HepG2 (cell line): ENCODE data around the gene DMPK. TPM values are rescaled to one million over a fixed set of nuclear protein-coding genes. Genes with fewer than 3 reads are reported as not detected.

ENCODE experiments used
- ATF5 ChIP-seq: sonication (generic); formaldehyde crosslinking; IDR thresholded peaks from 2 replicates; pipeline ENCODE4 v1.4.0; 2020; ENCODE audit warnings: mild to moderate bottlenecking, low read depth, missing genetic modification reagents
- CTCF ChIP-seq: sonication (generic); formaldehyde crosslinking; IDR thresholded peaks from 2 replicates; pipeline ENCODE4 v1.5.0; 2020; ENCODE audit warnings: mild to moderate bottlenecking, missing genetic modification reagents, moderate library complexity
- E2F5 ChIP-seq: sonication (generic); formaldehyde crosslinking; conservative IDR thresholded peaks from 2 replicates; pipeline ENCODE4 v1.4.0; 2020; ENCODE audit warnings: missing genetic modification reagents
- FOXA3 ChIP-seq: IDR thresholded peaks from 2 replicates; pipeline ENCODE4 v1.6.1; 2016; ENCODE audit warnings: missing genetic modification reagents, missing compliant biosample characterization
- GTF2F1 ChIP-seq: fragments of 150-350 bp; IDR thresholded peaks from 2 replicates; pipeline ENCODE4 v1.6.1; 2014; ENCODE audit warnings: low read length
- MXI1 ChIP-seq: IDR thresholded peaks from 3 replicates; pipeline ENCODE4 v1.6.1; 2012; ENCODE audit warnings: low read depth, low read length, inconsistent platforms, borderline replicate concordance
- RBFOX2 ChIP-seq: fragments of 200-400 bp; formaldehyde crosslinking; IDR thresholded peaks from 2 replicates; pipeline ENCODE4 v1.6.1; 2017; ENCODE audit warnings: low read depth, mild to moderate bottlenecking, low read length
- SATB2 ChIP-seq: sonication (generic); formaldehyde crosslinking; IDR thresholded peaks from 2 replicates; pipeline ENCODE4 v1.5.0; 2020; ENCODE audit warnings: missing genetic modification reagents
- XRCC5 ChIP-seq: fragments of 200-400 bp; formaldehyde crosslinking; optimal IDR thresholded peaks from 2 replicates; pipeline ENCODE3; 2017; ENCODE audit warnings: mild to moderate bottlenecking, low read length
- ZBED4 ChIP-seq: sonication (generic); formaldehyde crosslinking; IDR thresholded peaks from 2 replicates; pipeline ENCODE4 v1.4.0; 2020; ENCODE audit warnings: missing genetic modification reagents, borderline replicate concordance
- ZNF180 ChIP-seq: sonication (generic); formaldehyde crosslinking; IDR thresholded peaks from 2 replicates; pipeline ENCODE4 v1.4.0; 2020; ENCODE audit warnings: low read depth, missing genetic modification reagents, borderline replicate concordance
- ZNF251 ChIP-seq: sonication (generic); formaldehyde crosslinking; IDR thresholded peaks from 2 replicates; pipeline ENCODE4 v1.9.0; 2021; ENCODE audit warnings: mild to moderate bottlenecking, missing genetic modification reagents
- ZNF431 ChIP-seq: sonication (generic); formaldehyde crosslinking; IDR thresholded peaks from 2 replicates; pipeline ENCODE4 v1.9.0; 2022; ENCODE audit warnings: missing genetic modification reagents, low read depth, mild to moderate bottlenecking, borderline replicate concordance
- ZNF558 ChIP-seq: sonication (generic); formaldehyde crosslinking; IDR thresholded peaks from 2 replicates; pipeline ENCODE4 v1.9.0; 2022; ENCODE audit warnings: mild to moderate bottlenecking, missing genetic modification reagents, borderline replicate concordance
- ZNF609 ChIP-seq: sonication (generic); formaldehyde crosslinking; IDR thresholded peaks from 2 replicates; pipeline ENCODE4 v1.4.0; 2020; ENCODE audit warnings: mild to moderate bottlenecking, missing genetic modification reagents, borderline replicate concordance
- ZNF891 ChIP-seq: sonication (generic); formaldehyde crosslinking; IDR thresholded peaks from 2 replicates; pipeline ENCODE4 v1.5.0; 2020; ENCODE audit warnings: mild to moderate bottlenecking, missing genetic modification reagents
- polyA plus RNA-seq, 8 experiments: library from polyadenylated mRNA; depleted of rRNA in 3 of 8; stranded (reverse) in 7 of 8; unstranded in 1 of 8; fragments of >200 nt; fragmentation: Illumina TruSeq in 4 of 8; extraction: Trizol in 4 of 8; gene quantifications; 2 replicates each; pipeline versions ENCODE4 v1.2.1 to v1.2.3, GENCODE V29; 2011 to 2016; ENCODE audit warnings: low read depth in 4 of 8, missing spikeins in 1 of 8, mixed read lengths in 1 of 8; ENCODE audit not compliant: insufficient read depth in 1 of 8
- total RNA-seq, 5 experiments: library from RNA; depleted of rRNA; stranded (reverse); fragments of >200 nt; fragmentation: Illumina TruSeq; extraction: Trizol; gene quantifications; 2 replicates each; pipeline ENCODE4 v1.2.3, GENCODE V29; 2016; ENCODE audit warnings: low read depth in 1 of 5

DMPK gene
- total and polyA plus RNA-seq, 2 of the 13 experiments (the other 11 are each of a cell fraction or from before 2014, with no cell fraction given): 5.3 to 8.8 TPM

- no peak for TF ChIP-seq ZNF180 (CRISPR knock-in tag)
- no peak for TF ChIP-seq GTF2F1
- TF ChIP-seq FOXA3 (CRISPR knock-in tag): peak; percentile 51; the same call in 1 of the 2 replicates
- TF ChIP-seq ZNF609 (CRISPR knock-in tag): no peak
- TF ChIP-seq SATB2 (CRISPR knock-in tag): no peak; the same call in 1 of the 2 replicates
- TF ChIP-seq E2F5: no peak
- peak; percentile 56; the same call in 1 of the 3 replicates for TF ChIP-seq MXI1
- no peak for TF ChIP-seq ZNF251 (CRISPR knock-in tag)
- TF ChIP-seq ATF5 (CRISPR knock-in tag): no peak
- peak; percentile 82 for TF ChIP-seq RBFOX2
- TF ChIP-seq ZNF558: peak; percentile 63; the same call in 1 of the 2 replicates
- TF ChIP-seq ZBED4 (CRISPR knock-in tag): no peak; the same call in 1 of the 2 replicates
- no peak; the same call in 1 of the 2 replicates for TF ChIP-seq CTCF
- peak; percentile 43 for TF ChIP-seq XRCC5
- TF ChIP-seq ZNF431 (CRISPR knock-in tag): 0 out of 2 replicates have a peak, but pooled peaks have one; percentile 43
- TF ChIP-seq ZNF891 (CRISPR knock-in tag): peak; percentile 49; the same call in 1 of the 2 replicates
Measured at GRCh38 chr19:45768984-45769782, 13.1 kb downstream of the DMPK start, which contains the start of gene SIX5 (continued).
